ENCODE measurements around the gene INKA1. TPM values are rescaled to one million over a fixed set of nuclear protein-coding genes. Genes with fewer than 3 reads are reported as not detected.

INKA1 gene
- total and polyA plus RNA-seq, 9 of the 15 experiments (the other 6 are each of a cell fraction or from before 2014, with no cell fraction given), result 0.55 to 13.9 (median 6.7) TPM

DNA sequence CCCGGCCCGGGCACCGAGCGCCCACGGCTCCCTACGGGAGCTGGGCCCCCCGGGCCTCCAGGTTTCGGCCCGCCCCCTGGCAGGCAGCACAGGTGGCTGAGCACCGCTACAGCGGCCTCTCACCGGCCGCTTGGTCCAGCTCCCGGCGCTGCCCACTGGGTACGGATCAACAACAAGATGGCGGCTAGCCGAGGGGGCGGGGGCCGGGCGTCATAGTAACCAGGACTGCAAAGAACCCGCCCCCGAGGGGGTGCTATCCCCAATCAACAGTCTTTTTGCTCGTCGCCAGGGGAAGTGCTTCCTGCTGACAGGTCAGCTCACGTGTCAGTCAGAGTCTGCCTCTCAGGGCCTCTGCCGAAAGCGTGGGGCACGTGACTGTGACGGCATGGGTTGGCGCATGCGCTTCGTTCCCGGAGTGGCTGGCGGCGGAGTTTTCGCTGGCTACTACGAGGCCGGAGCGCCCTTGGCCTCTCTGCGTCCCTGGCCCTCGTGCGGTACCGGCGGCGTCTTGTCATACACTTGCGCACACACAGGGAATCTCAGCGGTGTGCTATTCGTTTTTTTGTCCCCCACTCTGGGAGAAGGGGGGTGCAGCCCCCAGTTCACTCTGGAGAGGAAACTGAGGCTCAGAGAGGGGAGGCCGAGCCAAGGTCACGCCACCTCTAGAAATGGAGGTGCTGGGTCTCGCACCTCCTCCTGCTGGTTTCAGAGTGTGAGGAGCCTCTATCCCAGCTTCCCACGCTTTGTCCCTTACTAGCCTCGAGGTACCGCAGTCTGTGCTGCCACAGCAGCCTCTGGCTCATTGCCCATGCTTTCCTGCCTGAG lies 16.5 kb upstream of the INKA1 start, which contains the start of gene IP6K1 (continued):
- TF ChIP-seq CEBPZ (IDR thresholded peaks at IDR 0.05; ENCODE audit: borderline replicate concordance, low read depth, low read length) (peak; percentile 80; the same call in 1 of the 2 replicates), BCOR (IDR thresholded peaks at IDR 0.05) (peak; percentile 58; the same call in 1 of the 2 replicates), SMAD4 (CRISPR knock-in tag; conservative IDR thresholded peaks at IDR 0.05) (peak; percentile 70), OTX1 (CRISPR knock-in tag; IDR thresholded peaks at IDR 0.05) (0 out of 2 replicates have a peak, but pooled peaks have one; percentile 13), ATF7 (IDR thresholded peaks at IDR 0.05) (peak; percentile 89; the same call in 1 of the 2 replicates), ZNF589 (CRISPR knock-in tag; IDR thresholded peaks at IDR 0.05; ENCODE audit: low read depth) (peak; percentile 59; the same call in 1 of the 2 replicates), MEF2A (IDR thresholded peaks at IDR 0.05; ENCODE audit: control insufficient read depth, low read depth, low read length) (no peak), PML (IDR thresholded peaks at IDR 0.05; ENCODE audit: low read length) (peak; percentile 52; the same call in 1 of the 2 replicates), TCF7 (IDR thresholded peaks at IDR 0.05; ENCODE audit: borderline replicate concordance) (no peak), GABPA (tag; conservative IDR thresholded peaks at IDR 0.05; ENCODE audit: low read depth) (peak; percentile 67), EP400 (IDR thresholded peaks at IDR 0.05) (peak; percentile 68), ATF6 (CRISPR knock-in tag; IDR thresholded peaks at IDR 0.05) (0 out of 2 replicates have a peak, but pooled peaks have one; percentile 43), ZNF584 (CRISPR knock-in tag; IDR thresholded peaks at IDR 0.05; ENCODE audit: low read depth) (peak; percentile 70), ZC3H4 (CRISPR knock-in tag; IDR thresholded peaks at IDR 0.05; ENCODE audit: borderline replicate concordance) (no peak), CXXC5 (CRISPR knock-in tag; IDR thresholded peaks at IDR 0.05) (peak; percentile 81)
- TF ChIP-seq, protein P1, sequence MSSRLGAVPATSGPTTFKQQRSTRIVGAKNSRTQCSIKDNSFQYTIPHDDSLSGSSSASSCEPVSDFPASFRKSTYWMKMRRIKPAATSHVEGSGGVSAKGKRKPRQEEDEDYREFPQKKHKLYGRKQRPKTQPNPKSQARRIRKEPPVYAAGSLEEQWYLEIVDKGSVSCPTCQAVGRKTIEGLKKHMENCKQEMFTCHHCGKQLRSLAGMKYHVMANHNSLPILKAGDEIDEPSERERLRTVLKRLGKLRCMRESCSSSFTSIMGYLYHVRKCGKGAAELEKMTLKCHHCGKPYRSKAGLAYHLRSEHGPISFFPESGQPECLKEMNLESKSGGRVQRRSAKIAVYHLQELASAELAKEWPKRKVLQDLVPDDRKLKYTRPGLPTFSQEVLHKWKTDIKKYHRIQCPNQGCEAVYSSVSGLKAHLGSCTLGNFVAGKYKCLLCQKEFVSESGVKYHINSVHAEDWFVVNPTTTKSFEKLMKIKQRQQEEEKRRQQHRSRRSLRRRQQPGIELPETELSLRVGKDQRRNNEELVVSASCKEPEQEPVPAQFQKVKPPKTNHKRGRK (tag; IDR thresholded peaks at IDR 0.05), result no peak
- TF ChIP-seq, protein P2, sequence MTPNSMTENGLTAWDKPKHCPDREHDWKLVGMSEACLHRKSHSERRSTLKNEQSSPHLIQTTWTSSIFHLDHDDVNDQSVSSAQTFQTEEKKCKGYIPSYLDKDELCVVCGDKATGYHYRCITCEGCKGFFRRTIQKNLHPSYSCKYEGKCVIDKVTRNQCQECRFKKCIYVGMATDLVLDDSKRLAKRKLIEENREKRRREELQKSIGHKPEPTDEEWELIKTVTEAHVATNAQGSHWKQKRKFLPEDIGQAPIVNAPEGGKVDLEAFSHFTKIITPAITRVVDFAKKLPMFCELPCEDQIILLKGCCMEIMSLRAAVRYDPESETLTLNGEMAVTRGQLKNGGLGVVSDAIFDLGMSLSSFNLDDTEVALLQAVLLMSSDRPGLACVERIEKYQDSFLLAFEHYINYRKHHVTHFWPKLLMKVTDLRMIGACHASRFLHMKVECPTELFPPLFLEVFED (CRISPR knock-in tag; conservative IDR thresholded peaks at IDR 0.05), result no peak

Measured in K562 (cell line).